Dendritic cell treated with granulocyte-macrophage colony-stimulating factor and Interleukin-4, amounts not matched to agents 40 ng/mL and 50 ng/mL, for 4 days (primary cell): ENCODE data around the gene ATP8B3.

Experiments
- H3K27ac Mint-ChIP-seq: one replicate; pipeline ENCODE4 v1.8.0; 2022; ENCODE audit warnings: mild to moderate bottlenecking, mixed read lengths
- H3K27me3 Mint-ChIP-seq: one replicate; pipeline ENCODE4 v1.8.0; 2022; ENCODE audit warnings: mild to moderate bottlenecking, mixed read lengths
- H3K36me3 Mint-ChIP-seq: one replicate; pipeline ENCODE4 v1.8.0; 2022; ENCODE audit warnings: low read depth, mixed read lengths
- H3K4me1 Mint-ChIP-seq: one replicate; pipeline ENCODE4 v1.8.0; 2022; ENCODE audit warnings: low read depth, mixed read lengths
- H3K4me3 Mint-ChIP-seq: one replicate; pipeline ENCODE4 v1.8.0; 2022; ENCODE audit warnings: mild to moderate bottlenecking, moderate library complexity, mixed read lengths
- H3K9me3 Mint-ChIP-seq: one replicate; pipeline ENCODE4 v1.8.0; 2022; ENCODE audit warnings: mixed read lengths
- intact Hi-C: fragments of 100-400 bp; cut with micrococcal nuclease; formaldehyde crosslinking; loops from one replicate; pipeline ENCODE4 v1.15.0; 2022

Gene ATP8B3

DNA sequence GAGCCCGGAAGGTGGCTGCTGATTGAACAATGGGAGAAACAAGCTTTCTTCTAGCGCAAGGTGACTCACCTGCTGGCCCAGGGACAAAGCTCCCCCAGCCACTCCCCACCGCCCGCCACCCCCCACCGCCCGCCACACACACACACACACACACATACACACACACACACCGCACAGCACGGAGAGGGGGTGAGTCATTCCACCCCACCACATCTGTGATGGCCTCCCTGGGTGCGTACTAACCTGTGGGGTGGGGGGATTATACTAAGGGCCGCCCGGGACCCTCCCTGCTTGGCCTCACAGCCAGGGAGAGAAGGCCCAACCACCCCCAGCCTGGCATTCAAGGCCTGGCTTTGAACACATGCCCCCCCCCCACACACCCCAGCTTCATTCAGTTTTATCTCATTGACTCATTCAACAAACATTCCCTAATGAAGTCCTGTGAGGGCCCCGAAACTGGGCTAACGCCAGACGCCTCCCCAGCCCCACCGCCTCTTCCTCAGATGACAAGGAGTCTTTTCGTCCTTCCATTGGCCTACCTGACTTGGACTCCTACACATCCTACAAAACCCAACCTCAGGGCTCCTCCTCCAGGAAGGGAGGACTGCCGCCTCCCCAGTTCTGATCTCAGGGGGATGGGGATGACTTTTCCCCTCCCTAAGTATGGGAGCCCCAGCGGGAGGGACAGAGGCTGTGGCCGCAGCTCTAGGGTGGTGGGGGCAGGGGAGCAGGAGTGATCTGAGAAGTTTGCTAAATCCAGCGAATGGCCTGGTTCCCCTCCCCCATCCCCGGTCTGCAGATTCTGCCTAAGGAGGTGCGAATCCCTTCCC, 64.6 kb downstream of the ATP8B3 start:
- no peaks in the 10 kb centered on the region for H3K9me3 Mint-ChIP-seq
- peaks cover 90% of the 10 kb centered on the region for H3K27me3 Mint-ChIP-seq
- peak overlapping the region; percentile 34 for H3K4me3 Mint-ChIP-seq
- H3K4me1 Mint-ChIP-seq, result peaks cover 12% of the 10 kb centered on the region
- no peak overlapping the region for H3K27ac Mint-ChIP-seq
- no peaks in the 10 kb centered on the region for H3K36me3 Mint-ChIP-seq
- intact Hi-C loops, result no loop called here

DNA sequence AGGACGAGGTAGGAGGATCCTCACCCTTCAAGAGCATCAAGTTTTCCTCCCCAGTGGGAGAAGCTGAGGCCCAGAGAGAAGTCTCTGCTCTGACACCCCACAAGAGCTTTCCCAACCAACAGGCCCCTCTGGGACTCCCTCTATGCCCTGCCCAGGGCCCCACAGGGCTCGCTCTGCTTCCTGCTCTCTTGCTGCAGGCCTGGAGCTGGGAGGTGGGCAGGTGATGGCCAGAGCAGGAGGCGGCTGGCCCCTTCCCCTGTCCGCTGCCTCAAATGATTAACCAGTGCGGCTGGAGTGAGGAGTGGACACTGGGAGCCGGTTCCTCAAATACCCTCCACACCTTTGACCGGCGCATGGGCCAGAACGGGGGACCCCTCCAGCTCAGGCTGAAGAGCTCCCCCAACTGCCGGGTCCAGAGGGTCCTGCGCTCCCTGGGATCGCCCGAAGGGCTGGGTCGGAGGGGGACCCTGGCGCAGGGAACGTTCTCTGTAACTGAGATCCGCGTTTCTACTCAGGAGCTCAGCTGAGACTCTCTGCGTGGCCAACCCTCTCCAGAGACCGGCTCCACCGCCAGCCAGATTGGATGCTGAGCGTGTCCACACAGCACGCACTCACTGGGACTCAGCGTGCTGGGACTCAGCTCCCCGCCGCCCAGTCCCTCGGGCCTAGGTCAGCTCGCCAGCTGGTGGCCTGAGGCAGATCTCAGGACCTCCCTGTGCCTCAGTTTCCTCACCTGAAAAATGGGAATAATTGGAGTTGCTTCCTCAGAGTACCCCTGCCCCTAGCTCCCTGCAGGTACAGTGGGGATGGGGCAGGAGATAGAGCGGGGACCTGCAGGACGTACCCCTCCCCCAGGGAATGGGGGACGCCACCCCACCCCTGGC, 65.4 kb downstream of the ATP8B3 start:
- no peaks in the 10 kb centered on the region for H3K36me3 Mint-ChIP-seq
- intact Hi-C loops, result no loop called here

DNA sequence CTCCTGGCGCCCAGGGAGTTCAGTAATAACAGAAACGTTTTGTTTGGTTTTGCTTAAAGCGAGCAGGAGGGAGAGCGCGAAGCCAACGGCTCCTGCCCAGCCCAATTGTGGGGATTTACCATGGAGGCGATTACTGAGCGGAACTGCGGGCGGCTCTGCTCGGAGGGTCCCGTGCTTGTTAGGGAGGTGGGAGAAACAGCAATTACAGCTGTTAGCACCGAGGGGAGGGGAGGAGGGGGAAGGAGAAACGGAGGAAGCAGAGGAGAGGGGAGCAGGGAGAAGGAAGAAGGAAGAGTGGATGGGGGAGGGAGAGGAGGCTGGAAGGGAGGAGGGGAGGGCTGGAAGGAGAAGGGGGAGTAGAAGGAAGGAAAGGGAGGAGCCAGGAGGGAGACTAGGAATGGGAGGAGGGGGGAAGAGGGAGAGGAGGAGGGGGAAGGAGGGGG, 66.5 kb downstream of the ATP8B3 start:
- Mint-ChIP-seq H3K27ac (no peak overlapping the region), H3K4me1 (peaks cover 12% of the 10 kb centered on the region), H3K27me3 (peaks cover 86% of the 10 kb centered on the region), H3K9me3 (no peaks in the 10 kb centered on the region), H3K36me3 (no peaks in the 10 kb centered on the region), H3K4me3 (no peak overlapping the region)
- intact Hi-C loops, result no loop called here

More for the DNA sequence above, 65.4 kb downstream of the ATP8B3 start:
- Mint-ChIP-seq H3K27me3 (peaks cover 87% of the 10 kb centered on the region), H3K9me3 (no peaks in the 10 kb centered on the region), H3K27ac (no peak overlapping the region), H3K4me3 (no peak overlapping the region), H3K4me1 (peaks cover 12% of the 10 kb centered on the region)

DNA sequence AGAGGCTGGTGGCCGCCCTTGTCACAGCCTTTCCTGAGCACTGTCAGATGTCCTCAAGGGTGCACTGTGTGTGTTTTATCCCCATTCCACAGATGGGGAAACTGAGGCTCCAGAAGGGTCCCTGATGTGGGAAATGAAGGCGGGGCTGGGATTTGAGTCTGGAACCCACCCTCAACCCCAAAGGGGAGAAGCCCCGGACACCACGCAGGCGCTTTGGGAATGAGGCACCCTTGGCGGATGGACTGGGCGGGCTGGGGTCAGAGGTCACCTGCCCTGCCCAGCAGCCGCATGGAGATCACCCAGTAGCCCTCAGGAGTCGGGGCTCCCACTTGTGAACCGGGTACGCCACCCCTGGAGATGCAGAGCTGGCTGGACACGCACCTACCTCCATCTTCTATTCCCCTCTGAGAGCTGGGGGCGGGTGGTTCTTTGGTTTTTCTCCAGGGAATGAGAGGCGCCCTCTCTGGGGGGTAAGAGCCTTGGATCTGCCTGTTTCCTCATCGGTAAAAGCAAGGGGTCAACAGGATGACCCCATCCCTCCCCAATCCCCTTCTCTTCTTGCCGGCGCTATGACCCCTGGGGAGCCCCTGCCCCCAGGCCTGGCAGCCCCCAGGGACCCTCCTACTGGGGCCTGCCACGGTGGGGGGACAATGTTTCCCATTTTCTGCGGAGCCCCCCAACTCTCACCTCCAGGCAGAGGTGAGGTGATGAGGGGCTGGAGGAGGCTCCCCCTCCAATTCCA, 67.1 kb downstream of the ATP8B3 start:
- Mint-ChIP-seq H3K4me1 (peaks cover 9% of the 10 kb centered on the region), H3K27me3 (peaks cover 86% of the 10 kb centered on the region), H3K9me3 (no peaks in the 10 kb centered on the region), H3K4me3 (no peak overlapping the region), H3K27ac (no peak overlapping the region), H3K36me3 (no peaks in the 10 kb centered on the region)
- intact Hi-C loops, result no loop called here

DNA sequence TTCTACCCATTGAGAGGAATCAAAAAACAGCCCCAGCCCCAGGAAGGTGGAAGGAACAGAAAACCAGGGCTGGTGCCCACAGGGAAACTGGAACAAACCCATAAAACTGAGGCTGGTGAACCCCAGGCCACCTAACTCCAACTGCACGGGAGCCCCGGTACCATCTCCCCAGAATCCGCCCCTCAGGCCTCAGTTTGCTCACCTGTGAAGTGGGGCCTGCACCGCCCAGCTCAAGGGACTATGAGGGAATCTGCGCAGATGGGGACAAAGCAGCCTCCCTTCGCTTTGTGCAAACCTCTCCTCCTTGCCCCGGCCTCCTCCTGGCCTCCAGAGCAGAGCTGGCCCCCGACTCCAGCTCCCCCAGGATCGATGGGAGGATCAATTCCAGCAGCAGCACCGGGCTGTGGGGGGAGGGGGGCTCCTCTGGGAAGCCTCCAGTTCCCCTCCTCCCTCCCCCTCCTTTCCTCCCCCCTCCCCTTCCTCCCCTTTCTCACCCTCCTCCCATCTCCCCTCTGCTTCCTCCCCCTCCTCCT, 67.9 kb downstream of the ATP8B3 start:
- Mint-ChIP-seq H3K27me3 (peaks cover 86% of the 10 kb centered on the region), H3K4me3 (no peak overlapping the region), H3K4me1 (peaks cover 7% of the 10 kb centered on the region), H3K36me3 (no peaks in the 10 kb centered on the region), H3K9me3 (no peaks in the 10 kb centered on the region), H3K27ac (no peak overlapping the region)
- intact Hi-C loops, result no loop called here

DNA sequence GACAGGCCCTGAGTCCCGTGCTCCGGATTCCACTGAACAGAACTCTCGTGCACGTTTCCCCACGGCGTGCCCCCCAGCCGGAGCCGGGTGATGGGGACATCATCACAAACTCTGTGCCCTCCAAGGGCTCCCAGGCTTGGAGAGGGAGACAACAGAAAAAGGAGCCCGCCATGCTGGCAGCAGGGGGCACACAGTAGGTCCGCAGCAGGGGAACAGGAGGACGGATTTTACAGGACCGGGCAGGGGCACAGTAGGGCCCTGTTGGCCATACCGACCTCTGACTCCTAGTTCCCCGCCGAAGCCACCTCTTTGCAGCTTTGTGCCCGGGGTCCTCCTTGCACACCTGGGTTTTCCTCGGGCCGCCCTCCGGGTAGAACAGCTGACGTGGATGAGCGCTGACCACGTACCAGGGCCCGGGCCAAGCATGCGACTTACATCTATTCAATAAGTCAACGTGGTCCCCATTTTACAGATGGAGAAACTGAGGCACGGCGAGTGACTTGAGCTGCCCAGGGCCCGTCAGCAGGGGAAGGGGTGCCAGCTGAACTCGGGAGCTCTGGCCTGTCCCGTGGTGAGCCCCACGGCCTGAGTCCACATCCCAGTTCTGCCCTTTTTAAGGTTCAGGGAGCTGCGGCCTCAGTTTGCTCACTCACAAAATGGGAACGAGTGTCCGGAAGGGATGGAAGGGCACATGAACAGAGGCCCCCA, 68.9 kb downstream of the ATP8B3 start:
- Mint-ChIP-seq H3K36me3 (no peaks in the 10 kb centered on the region), H3K4me3 (no peak overlapping the region), H3K4me1 (peaks cover 7% of the 10 kb centered on the region), H3K9me3 (no peaks in the 10 kb centered on the region), H3K27ac (no peak overlapping the region), H3K27me3 (peaks cover 81% of the 10 kb centered on the region)
- intact Hi-C loops, result no loop called here

DNA sequence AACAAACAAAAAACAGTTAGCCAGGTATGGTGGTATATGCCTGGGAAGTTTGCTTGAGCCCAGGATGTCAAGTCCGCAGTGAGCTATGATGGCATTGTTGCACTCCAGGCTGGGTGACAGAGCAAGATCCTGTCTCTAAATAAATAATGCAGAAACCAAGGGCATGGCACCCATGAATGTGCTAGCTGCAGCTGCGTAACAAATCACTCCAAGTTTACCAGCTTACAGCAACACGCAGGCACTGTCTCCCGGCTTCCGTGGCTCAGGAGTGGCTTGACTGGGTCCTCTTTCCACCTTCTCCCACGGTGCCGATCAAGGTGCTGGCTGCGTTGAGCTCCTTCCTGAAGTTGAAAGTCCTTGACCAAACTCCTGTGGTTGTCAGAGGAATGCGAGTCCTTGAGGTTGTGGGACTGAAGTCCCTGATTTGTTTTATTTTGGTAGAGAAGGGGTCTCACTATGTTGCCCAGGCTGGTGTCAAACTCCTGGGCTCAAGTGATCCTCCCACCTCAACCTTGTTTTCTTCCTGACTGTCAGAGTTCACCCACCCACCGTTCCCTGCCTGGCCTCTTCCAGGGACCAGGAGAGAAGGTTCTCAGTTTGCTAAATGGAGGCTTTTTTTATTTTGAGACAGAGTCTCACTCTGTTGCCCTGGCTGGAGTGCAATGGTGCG, 72.0 kb downstream of the ATP8B3 start:
- Mint-ChIP-seq H3K36me3 (no peaks in the 10 kb centered on the region), H3K4me1 (no peaks in the 10 kb centered on the region), H3K9me3 (no peaks in the 10 kb centered on the region), H3K27me3 (peaks cover 82% of the 10 kb centered on the region), H3K27ac (no peak overlapping the region), H3K4me3 (no peak overlapping the region)
- intact Hi-C loops, result no loop called here

GRCh38 chr19:1736927-1737326, 75.1 kb downstream of the ATP8B3 start:
- Mint-ChIP-seq H3K27ac (no peak overlapping the region), H3K9me3 (no peaks in the 10 kb centered on the region)
- intact Hi-C loops, result no loop called here

GRCh38 chr19:1736280-1736679, 75.8 kb downstream of the ATP8B3 start:
- Mint-ChIP-seq H3K4me3 (no peak overlapping the region), H3K27me3 (peaks cover 84% of the 10 kb centered on the region), H3K4me1 (no peaks in the 10 kb centered on the region), H3K9me3 (no peaks in the 10 kb centered on the region), H3K27ac (no peak overlapping the region), H3K36me3 (no peaks in the 10 kb centered on the region)
- intact Hi-C loops, result no loop called here

More at GRCh38 chr19:1736927-1737326, 75.1 kb downstream of the ATP8B3 start:
- H3K4me1 Mint-ChIP-seq, result no peaks in the 10 kb centered on the region
- H3K27me3 Mint-ChIP-seq, result peaks cover 85% of the 10 kb centered on the region
- no peaks in the 10 kb centered on the region for H3K36me3 Mint-ChIP-seq
- H3K4me3 Mint-ChIP-seq, result no peak overlapping the region

DNA sequence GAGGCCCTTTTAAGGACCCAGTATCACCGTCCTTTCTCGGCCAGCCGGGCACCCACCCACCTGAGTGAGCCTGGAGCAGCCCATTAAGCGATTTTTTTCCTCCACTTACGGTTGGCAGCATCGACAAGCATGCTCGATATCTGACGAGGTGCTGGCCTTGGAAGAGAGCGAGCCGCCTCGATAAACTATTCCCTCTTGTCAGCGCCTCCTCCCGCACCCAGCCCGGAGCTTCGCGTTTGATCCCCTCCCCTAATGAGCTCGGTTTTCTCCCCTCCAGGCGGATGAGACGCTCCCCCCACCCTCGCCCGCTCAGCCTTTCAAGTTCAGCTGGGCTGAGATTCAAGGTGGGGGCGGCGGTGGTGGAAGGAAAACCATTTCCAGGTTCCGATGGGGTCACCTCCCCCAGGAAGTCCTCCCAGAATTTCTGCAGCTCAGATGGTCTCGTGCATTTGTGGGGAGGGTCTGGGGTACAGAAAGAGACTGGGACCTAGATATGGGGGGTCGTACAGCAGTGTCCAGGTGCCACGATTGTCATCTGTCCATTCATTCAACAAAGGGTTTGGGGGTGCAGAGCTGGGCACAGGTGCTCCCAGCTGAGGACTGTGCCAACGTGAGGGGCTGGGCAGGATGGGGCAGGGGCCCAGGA, 77.6 kb downstream of the ATP8B3 start:
- Mint-ChIP-seq H3K4me1 (no peaks in the 10 kb centered on the region), H3K9me3 (no peaks in the 10 kb centered on the region), H3K27me3 (peaks cover 83% of the 10 kb centered on the region), H3K4me3 (no peak overlapping the region), H3K36me3 (no peaks in the 10 kb centered on the region), H3K27ac (no peak overlapping the region)
- intact Hi-C loops, result no loop called here
